Colonic mucosa (tissue), 4 donors: ENCODE results near the gene S1PR2. TPM values are rescaled to one million over a fixed set of nuclear protein-coding genes. Genes with fewer than 3 reads are reported as not detected.

Experiments
- DNase-seq: peaks from one replicate; pipeline ENCODE4 v3.0.0-alpha.2; 2020
- H3K27ac ChIP-seq: fragments of 200-600 bp; one replicate; pipeline ENCODE4 v1.8.0; 2021
- H3K27me3 ChIP-seq: fragments of 200-600 bp; one replicate; pipeline ENCODE4 v1.8.0; 2021
- H3K36me3 ChIP-seq: fragments of 200-600 bp; one replicate; pipeline ENCODE4 v1.8.0; 2021
- H3K4me1 ChIP-seq: fragments of 200-600 bp; one replicate; pipeline ENCODE4 v1.8.0; 2021; ENCODE audit warnings: mild to moderate bottlenecking
- H3K4me3 ChIP-seq: fragments of 200-600 bp; one replicate; pipeline ENCODE4 v1.8.0; 2021
- H3K9ac ChIP-seq, 2 donors: one replicate each; pipeline ENCODE4 v1.7.0; 2013; ENCODE audit warnings: control low read depth in 2 of 2, low read depth in 2 of 2, low read length in 2 of 2
- H3K9me3 ChIP-seq: fragments of 200-600 bp; one replicate; pipeline ENCODE4 v1.8.0; 2021
- CTCF ChIP-seq: fragments of 200-600 bp; IDR thresholded peaks from one replicate; pipeline ENCODE4 v1.8.0; 2022; ENCODE audit warnings: antibody characterized with exemption, mild to moderate bottlenecking
- intact Hi-C: fragments of 100-400 bp; cut with DNase I; formaldehyde crosslinking; loops from one replicate; pipeline ENCODE4 v1.14.1; 2022
- total RNA-seq, 2 donors: library from RNA; stranded (reverse); fragmentation: NEBNext Ultra II Directional in 1 of 2; extraction: Animal tissue kit (Norgen Biotek cat#: 25700) in 1 of 2; gene quantifications; one replicate each; pipeline ENCODE4 v1.2.1, GENCODE V29; 2021
- donor health status: healthy.
- donor health status: DM: no; HTN: no; CAD: no.
- donor health status: DM: no; HTN: no; CAD: no.

S1PR2 gene
- total RNA-seq, 2 donors from 2014 or later: 2.4 to 5.2 TPM

DNA sequence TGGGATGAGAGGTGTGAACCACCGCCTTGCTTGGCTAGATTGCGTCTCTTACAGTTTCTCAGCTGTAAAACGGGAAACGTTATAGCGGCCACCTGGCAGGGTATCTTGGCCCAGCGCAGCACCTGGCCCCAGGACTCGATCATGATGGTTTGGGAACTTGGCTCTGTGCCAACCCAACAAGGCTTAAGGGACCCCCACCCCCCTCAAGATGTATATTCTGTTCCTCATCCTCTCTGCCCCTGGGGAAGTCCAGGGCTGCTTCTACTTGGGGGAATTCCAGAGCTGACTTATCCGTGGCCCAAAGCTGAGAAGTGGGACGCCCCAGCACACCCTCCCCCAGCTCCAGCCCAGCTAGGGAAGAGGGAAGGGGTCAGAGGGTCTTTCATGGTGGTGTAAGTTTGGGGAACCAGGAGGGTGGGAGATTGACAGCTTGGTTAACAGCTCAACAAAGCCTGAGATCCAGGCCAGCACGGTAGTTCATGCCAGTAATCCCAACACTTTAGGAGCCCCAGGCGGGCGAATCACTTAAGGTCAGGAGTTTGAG is 40.5 kb upstream of the S1PR2 start:
- H3K4me1 ChIP-seq: peaks cover 9% of the 10 kb centered on the region
- H3K27ac ChIP-seq: peak overlapping the region; percentile 81
- no peak for TF ChIP-seq CTCF
- no peaks in the 10 kb centered on the region for H3K9me3 ChIP-seq
- peak overlapping the region; percentile 63 to 78 for H3K9ac ChIP-seq
- intact Hi-C loops: no loop called here
- H3K27me3 ChIP-seq: no peaks in the 10 kb centered on the region
- peak overlapping the region; percentile 37 for H3K4me3 ChIP-seq
- DNase-seq: peak; percentile 45
- no peaks in the 10 kb centered on the region for H3K36me3 ChIP-seq

GRCh38 chr19:10270616-10271394 is 39.7 kb upstream of the S1PR2 start, which contains the start of gene ICAM1:
Gene ICAM1 (plus strand): TSS chr19:10271120. CDS start chr19:10271160, 40 bp downstream.
- Histone ChIP-seq H3K9me3 (no peaks in the 10 kb centered on the region), H3K27ac (peak within 1 kb of the TSS; percentile 81), H3K36me3 (no peaks in the 10 kb centered on the region), H3K4me3 (peak within 1 kb of the TSS; percentile 37), H3K27me3 (no peaks in the 10 kb centered on the region), H3K9ac (peak within 1 kb of the TSS; percentile 63 to 78), H3K4me1 (peaks cover 9% of the 10 kb centered on the region)
- peak; percentile 77 for DNase-seq
- intact Hi-C loops: no loop called here
- TF ChIP-seq CTCF: no peak

DNA sequence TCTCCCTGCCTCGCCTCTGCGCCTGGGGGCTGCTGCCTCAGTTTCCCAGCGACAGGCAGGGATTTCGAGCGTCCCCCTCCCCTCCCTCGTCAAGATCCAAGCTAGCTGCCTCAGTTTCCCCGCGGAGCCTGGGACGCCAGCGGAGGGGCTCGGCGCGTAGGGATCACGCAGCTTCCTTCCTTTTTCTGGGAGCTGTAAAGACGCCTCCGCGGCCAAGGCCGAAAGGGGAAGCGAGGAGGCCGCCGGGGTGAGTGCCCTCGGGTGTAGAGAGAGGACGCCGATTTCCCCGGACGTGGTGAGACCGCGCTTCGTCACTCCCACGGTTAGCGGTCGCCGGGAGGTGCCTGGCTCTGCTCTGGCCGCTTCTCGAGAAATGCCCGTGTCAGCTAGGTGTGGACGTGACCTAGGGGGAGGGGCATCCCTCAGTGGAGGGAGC is 39.1 kb upstream of the S1PR2 start:
- intact Hi-C loops: no loop called here
- Histone ChIP-seq H3K36me3 (no peaks in the 10 kb centered on the region), H3K9ac (peak overlapping the region; percentile 63 to 78), H3K4me3 (peak overlapping the region; percentile 37), H3K27ac (peak overlapping the region; percentile 81), H3K9me3 (no peaks in the 10 kb centered on the region), H3K27me3 (no peaks in the 10 kb centered on the region), H3K4me1 (peaks cover 9% of the 10 kb centered on the region)
- no peak for TF ChIP-seq CTCF
- peak; percentile 67 for DNase-seq

GRCh38 chr19:10269333-10270179 is 38.4 kb upstream of the S1PR2 start:
- peak overlapping the region; percentile 37 for H3K4me3 ChIP-seq
- H3K27me3 ChIP-seq: no peaks in the 10 kb centered on the region
- peak; percentile 88 for TF ChIP-seq CTCF
- H3K27ac ChIP-seq: peak overlapping the region; percentile 81
- no peaks in the 10 kb centered on the region for H3K9me3 ChIP-seq
- H3K9ac ChIP-seq: peak overlapping the region; percentile 63 to 78
- H3K4me1 ChIP-seq: peaks cover 3% of the 10 kb centered on the region
- intact Hi-C loops: loop anchor here (1.0 to 5.0 kb wide), 2 partner anchors 63 to 121 kb away; partner anchors contain the start of gene RAVER1
- no peaks in the 10 kb centered on the region for H3K36me3 ChIP-seq
- DNase-seq: peak; percentile 92

DNA sequence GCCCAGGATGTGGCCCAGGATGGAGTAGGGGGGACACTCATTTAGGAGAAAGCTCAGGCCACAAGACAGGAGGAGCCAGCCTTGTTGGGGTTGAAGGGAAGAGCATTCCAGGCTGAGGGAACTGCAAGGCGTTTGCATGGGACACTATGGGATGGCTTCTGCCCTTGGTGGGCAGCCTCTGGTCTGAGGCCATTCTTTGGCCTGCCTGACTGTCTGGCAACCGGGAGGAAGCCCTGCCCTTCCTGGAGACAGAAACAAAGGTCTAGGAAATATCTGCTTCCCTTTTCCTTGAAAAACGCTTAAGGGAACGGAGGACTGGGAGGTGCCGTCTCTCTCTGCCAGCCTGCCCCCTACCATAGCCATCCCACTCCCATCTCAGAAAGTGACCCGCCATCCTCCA is 36.9 kb upstream of the S1PR2 start:
- no peaks in the 10 kb centered on the region for H3K36me3 ChIP-seq
- intact Hi-C loops: loop anchor here (5.0 kb wide), 1 partner anchor 64 kb away; the partner anchor contains the start of gene RAVER1
- no peak overlapping the region for H3K27ac ChIP-seq
- H3K9ac ChIP-seq: peak overlapping the region in 1 of 2 donors; percentile 24
- DNase-seq: no peak
- no peak overlapping the region for H3K4me3 ChIP-seq
- no peaks in the 10 kb centered on the region for H3K4me1 ChIP-seq
- H3K27me3 ChIP-seq: no peaks in the 10 kb centered on the region
- TF ChIP-seq CTCF: no peak
- no peaks in the 10 kb centered on the region for H3K9me3 ChIP-seq
